Neural cell (in vitro differentiated cells): Measurements from ENCODE around the gene FAM120C.

Experiments
- EP300 ChIP-seq: fragments of 450-650 bp; conservative IDR thresholded peaks from 2 replicates; pipeline ENCODE4 v1.6.1; 2014; ENCODE audit warnings: antibody characterized with exemption, mild to moderate bottlenecking, moderate library complexity; ENCODE audit not compliant: poor library complexity, severe bottlenecking
- TF ChIP-seq, protein P1 (sequence below): fragments of 450-650 bp; IDR thresholded peaks from 2 replicates; pipeline ENCODE4 v1.5.1; 2014; ENCODE audit warnings: antibody characterized with exemption, mild to moderate bottlenecking, moderate library complexity; ENCODE audit not compliant: poor library complexity, severe bottlenecking

DNA sequence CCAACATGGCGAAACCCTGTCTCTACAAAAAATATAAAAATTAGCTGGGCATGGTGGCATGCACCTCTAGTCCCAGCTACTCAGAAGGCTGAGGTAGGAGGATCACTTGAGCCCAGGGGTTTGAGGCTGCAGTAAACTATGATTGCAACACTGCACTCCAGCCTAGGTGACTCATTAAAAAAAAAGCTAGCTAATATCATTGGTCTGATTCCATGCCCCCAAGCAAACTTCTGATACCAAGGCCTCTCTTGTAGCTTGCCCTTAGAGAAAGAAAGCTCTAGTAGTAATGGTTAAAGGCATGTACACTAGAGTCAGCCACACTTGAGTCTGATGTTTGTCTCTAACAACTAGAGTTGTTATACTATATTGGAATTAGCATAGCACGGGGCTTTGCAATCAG is 106.2 kb downstream of the FAM120C start:
- TF ChIP-seq, protein P1, sequence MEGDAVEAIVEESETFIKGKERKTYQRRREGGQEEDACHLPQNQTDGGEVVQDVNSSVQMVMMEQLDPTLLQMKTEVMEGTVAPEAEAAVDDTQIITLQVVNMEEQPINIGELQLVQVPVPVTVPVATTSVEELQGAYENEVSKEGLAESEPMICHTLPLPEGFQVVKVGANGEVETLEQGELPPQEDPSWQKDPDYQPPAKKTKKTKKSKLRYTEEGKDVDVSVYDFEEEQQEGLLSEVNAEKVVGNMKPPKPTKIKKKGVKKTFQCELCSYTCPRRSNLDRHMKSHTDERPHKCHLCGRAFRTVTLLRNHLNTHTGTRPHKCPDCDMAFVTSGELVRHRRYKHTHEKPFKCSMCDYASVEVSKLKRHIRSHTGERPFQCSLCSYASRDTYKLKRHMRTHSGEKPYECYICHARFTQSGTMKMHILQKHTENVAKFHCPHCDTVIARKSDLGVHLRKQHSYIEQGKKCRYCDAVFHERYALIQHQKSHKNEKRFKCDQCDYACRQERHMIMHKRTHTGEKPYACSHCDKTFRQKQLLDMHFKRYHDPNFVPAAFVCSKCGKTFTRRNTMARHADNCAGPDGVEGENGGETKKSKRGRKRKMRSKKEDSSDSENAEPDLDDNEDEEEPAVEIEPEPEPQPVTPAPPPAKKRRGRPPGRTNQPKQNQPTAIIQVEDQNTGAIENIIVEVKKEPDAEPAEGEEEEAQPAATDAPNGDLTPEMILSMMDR: no peak
- no peak for TF ChIP-seq EP300
